ENCODE data around the gene TIMM17A. TPM values are rescaled to one million over a fixed set of nuclear protein-coding genes. Genes with fewer than 3 reads are reported as not detected.

TIMM17A gene
- total and polyA plus RNA-seq, 3 experiments from 2014 or later = 31.5 to 130 (median 120) TPM

- no peaks in the 10 kb centered on the region for H3K4me1 ChIP-seq (ENCODE audit: insufficient read depth, low read length)
- Mint-ChIP-seq H3K9me3 (no peaks in the 10 kb centered on the region), H3K36me3 (no peaks in the 10 kb centered on the region), H3K4me1 (peaks cover 0 to 8% (median 0%) of the 10 kb centered on the region in 3 donors), H3K4me3 (no peak overlapping the region), H3K27me3 (peaks cover 5 to 33% of the 10 kb centered on the region in 2 donors), H3K27ac (no peak overlapping the region)
- no peaks in the 10 kb centered on the region for H3K27me3 ChIP-seq (ENCODE audit: insufficient read depth, low read length, poor library complexity, severe bottlenecking)
- ChIA-PET POLR2A (no interaction called here), CTCF (interaction anchor here (1.0 kb wide), 1 partner anchor 8 kb away, joined by 3 read pairs; no protein-coding TSS in a partner anchor)
- peak overlapping the region; percentile 32 for H3K27ac ChIP-seq (ENCODE audit: low read depth, low read length)
- no peaks in the 10 kb centered on the region for H3K36me3 ChIP-seq (ENCODE audit: insufficient read depth, low read length)
- no peak overlapping the region for H3K4me3 ChIP-seq (ENCODE audit: low read length)
- DNase-seq = no peak
- no peaks in the 10 kb centered on the region for H3K9me3 ChIP-seq (ENCODE audit: low read length)
Measured at GRCh38 chr1:201917362-201918033, 37.8 kb upstream of the TIMM17A start.

- no peak for DNase-seq
- peak overlapping the region in 1 of 8 donors; percentile 1 for H3K27ac Mint-ChIP-seq
- Histone ChIP-seq H3K27ac (ENCODE audit: low read depth, low read length) (no peak overlapping the region), H3K4me3 (ENCODE audit: low read length) (no peak overlapping the region), H3K4me1 (ENCODE audit: insufficient read depth, low read length) (no peaks in the 10 kb centered on the region), H3K9me3 (ENCODE audit: low read length) (no peaks in the 10 kb centered on the region), H3K36me3 (ENCODE audit: insufficient read depth, low read length) (no peaks in the 10 kb centered on the region), H3K27me3 (ENCODE audit: insufficient read depth, low read length, poor library complexity, severe bottlenecking) (no peaks in the 10 kb centered on the region)
- no peaks in the 10 kb centered on the region for H3K36me3 Mint-ChIP-seq
- CTCF ChIA-PET = interaction anchor here (1.0 kb wide), 1 partner anchor 9 kb away, joined by 3 read pairs; no protein-coding TSS in a partner anchor
- peaks cover 5 to 33% of the 10 kb centered on the region in 2 donors for H3K27me3 Mint-ChIP-seq
- H3K4me1 Mint-ChIP-seq = peaks cover 0 to 8% (median 0%) of the 10 kb centered on the region in 3 donors
- H3K9me3 Mint-ChIP-seq = no peaks in the 10 kb centered on the region
- no peak overlapping the region for H3K4me3 Mint-ChIP-seq
- POLR2A ChIA-PET = no interaction called here
Measured at GRCh38 chr1:201918343-201918742, 37.0 kb upstream of the TIMM17A start.

- Histone ChIP-seq H3K9me3 (ENCODE audit: low read length) (no peaks in the 10 kb centered on the region), H3K36me3 (ENCODE audit: insufficient read depth, low read length) (no peaks in the 10 kb centered on the region), H3K27ac (ENCODE audit: low read depth, low read length) (no peak overlapping the region), H3K4me1 (ENCODE audit: insufficient read depth, low read length) (no peaks in the 10 kb centered on the region), H3K27me3 (ENCODE audit: insufficient read depth, low read length, poor library complexity, severe bottlenecking) (no peaks in the 10 kb centered on the region), H3K4me3 (ENCODE audit: low read length) (no peak overlapping the region)
- Mint-ChIP-seq H3K27me3 (peaks cover 8 to 18% of the 10 kb centered on the region in 2 donors), H3K27ac (peak overlapping the region in 1 of 8 donors; percentile 26), H3K4me3 (no peak overlapping the region), H3K9me3 (no peaks in the 10 kb centered on the region), H3K36me3 (no peaks in the 10 kb centered on the region), H3K4me1 (no peaks in the 10 kb centered on the region)
- ChIA-PET POLR2A (no interaction called here), CTCF (no interaction called here)
- DNase-seq = no peak
Measured at GRCh38 chr1:201921952-201922558, 33.2 kb upstream of the TIMM17A start.

- Histone ChIP-seq H3K27me3 (ENCODE audit: insufficient read depth, low read length, poor library complexity, severe bottlenecking) (no peaks in the 10 kb centered on the region), H3K27ac (ENCODE audit: low read depth, low read length) (no peak overlapping the region), H3K36me3 (ENCODE audit: insufficient read depth, low read length) (no peaks in the 10 kb centered on the region), H3K9me3 (ENCODE audit: low read length) (no peaks in the 10 kb centered on the region), H3K4me3 (ENCODE audit: low read length) (no peak overlapping the region), H3K4me1 (ENCODE audit: insufficient read depth, low read length) (no peaks in the 10 kb centered on the region)
- no peaks in the 10 kb centered on the region for H3K4me1 Mint-ChIP-seq
- H3K9me3 Mint-ChIP-seq = no peaks in the 10 kb centered on the region
- no peak for DNase-seq
- no peaks in the 10 kb centered on the region for H3K36me3 Mint-ChIP-seq
- POLR2A ChIA-PET = no interaction called here
- CTCF ChIA-PET = no interaction called here
- no peak overlapping the region for H3K27ac Mint-ChIP-seq
- H3K4me3 Mint-ChIP-seq = no peak overlapping the region
- H3K27me3 Mint-ChIP-seq = peaks cover 8 to 27% of the 10 kb centered on the region in 2 donors
Measured at GRCh38 chr1:201925301-201925567, 30.1 kb upstream of the TIMM17A start.

GRCh38 chr1:201925981-201926645 lies 29.2 kb upstream of the TIMM17A start:
- Mint-ChIP-seq H3K9me3 (no peaks in the 10 kb centered on the region), H3K4me3 (no peak overlapping the region), H3K27me3 (peaks cover 8 to 19% of the 10 kb centered on the region in 2 donors), H3K36me3 (no peaks in the 10 kb centered on the region), H3K27ac (no peak overlapping the region), H3K4me1 (no peaks in the 10 kb centered on the region)
- no peak overlapping the region for H3K4me3 ChIP-seq (ENCODE audit: low read length)
- CTCF ChIA-PET = no interaction called here
- POLR2A ChIA-PET = no interaction called here
- no peaks in the 10 kb centered on the region for H3K27me3 ChIP-seq (ENCODE audit: insufficient read depth, low read length, poor library complexity, severe bottlenecking)
- no peak for DNase-seq
- no peaks in the 10 kb centered on the region for H3K36me3 ChIP-seq (ENCODE audit: insufficient read depth, low read length)
- no peaks in the 10 kb centered on the region for H3K4me1 ChIP-seq (ENCODE audit: insufficient read depth, low read length)
- H3K27ac ChIP-seq (ENCODE audit: low read depth, low read length) = no peak overlapping the region
- H3K9me3 ChIP-seq (ENCODE audit: low read length) = no peaks in the 10 kb centered on the region

GRCh38 chr1:201928266-201928665 lies 27.0 kb upstream of the TIMM17A start:
- Histone ChIP-seq H3K4me1 (ENCODE audit: insufficient read depth, low read length) (no peaks in the 10 kb centered on the region), H3K36me3 (ENCODE audit: insufficient read depth, low read length) (no peaks in the 10 kb centered on the region), H3K9me3 (ENCODE audit: low read length) (no peaks in the 10 kb centered on the region), H3K27ac (ENCODE audit: low read depth, low read length) (no peak overlapping the region), H3K27me3 (ENCODE audit: insufficient read depth, low read length, poor library complexity, severe bottlenecking) (no peaks in the 10 kb centered on the region), H3K4me3 (ENCODE audit: low read length) (no peak overlapping the region)
- ChIA-PET POLR2A (no interaction called here), CTCF (no interaction called here)
- Mint-ChIP-seq H3K4me3 (no peak overlapping the region), H3K27ac (no peak overlapping the region), H3K36me3 (no peaks in the 10 kb centered on the region), H3K9me3 (no peaks in the 10 kb centered on the region), H3K27me3 (peaks cover 8 to 14% of the 10 kb centered on the region in 2 donors), H3K4me1 (no peaks in the 10 kb centered on the region)
- DNase-seq = no peak

GRCh38 chr1:201930137-201930536 lies 25.2 kb upstream of the TIMM17A start:
- Mint-ChIP-seq H3K9me3 (no peaks in the 10 kb centered on the region), H3K27me3 (peaks cover 5 to 17% of the 10 kb centered on the region in 2 donors), H3K36me3 (no peaks in the 10 kb centered on the region), H3K4me3 (no peak overlapping the region), H3K27ac (no peak overlapping the region), H3K4me1 (no peaks in the 10 kb centered on the region)
- Histone ChIP-seq H3K4me3 (ENCODE audit: low read length) (no peak overlapping the region), H3K9me3 (ENCODE audit: low read length) (no peaks in the 10 kb centered on the region), H3K27ac (ENCODE audit: low read depth, low read length) (no peak overlapping the region), H3K4me1 (ENCODE audit: insufficient read depth, low read length) (no peaks in the 10 kb centered on the region), H3K27me3 (ENCODE audit: insufficient read depth, low read length, poor library complexity, severe bottlenecking) (no peaks in the 10 kb centered on the region), H3K36me3 (ENCODE audit: insufficient read depth, low read length) (no peaks in the 10 kb centered on the region)
- ChIA-PET POLR2A (no interaction called here), CTCF (no interaction called here)
- DNase-seq = no peak

- no peak overlapping the region for H3K4me3 ChIP-seq (ENCODE audit: low read length)
- DNase-seq = no peak
- POLR2A ChIA-PET = no interaction called here
- Mint-ChIP-seq H3K27ac (no peak overlapping the region), H3K27me3 (peaks cover 5 to 14% of the 10 kb centered on the region in 2 donors), H3K9me3 (no peaks in the 10 kb centered on the region), H3K36me3 (no peaks in the 10 kb centered on the region), H3K4me1 (no peaks in the 10 kb centered on the region), H3K4me3 (no peak overlapping the region)
- no peaks in the 10 kb centered on the region for H3K9me3 ChIP-seq (ENCODE audit: low read length)
- H3K4me1 ChIP-seq (ENCODE audit: insufficient read depth, low read length) = no peaks in the 10 kb centered on the region
- CTCF ChIA-PET = no interaction called here
- no peaks in the 10 kb centered on the region for H3K27me3 ChIP-seq (ENCODE audit: insufficient read depth, low read length, poor library complexity, severe bottlenecking)
- H3K27ac ChIP-seq (ENCODE audit: low read depth, low read length) = no peak overlapping the region
- H3K36me3 ChIP-seq (ENCODE audit: insufficient read depth, low read length) = no peaks in the 10 kb centered on the region
Measured at GRCh38 chr1:201930803-201931202, 24.5 kb upstream of the TIMM17A start.
